Activated T-cell treated with anti-CD3 and anti-CD28 coated beads for 48 hours (primary cell): ENCODE measurements around the gene DRAP1.

Experiments used
- DNase-seq: peaks from one replicate; pipeline ENCODE4 v3.0.0-alpha.2; 2020; ENCODE audit warnings: low read depth

DRAP1 gene

DNA sequence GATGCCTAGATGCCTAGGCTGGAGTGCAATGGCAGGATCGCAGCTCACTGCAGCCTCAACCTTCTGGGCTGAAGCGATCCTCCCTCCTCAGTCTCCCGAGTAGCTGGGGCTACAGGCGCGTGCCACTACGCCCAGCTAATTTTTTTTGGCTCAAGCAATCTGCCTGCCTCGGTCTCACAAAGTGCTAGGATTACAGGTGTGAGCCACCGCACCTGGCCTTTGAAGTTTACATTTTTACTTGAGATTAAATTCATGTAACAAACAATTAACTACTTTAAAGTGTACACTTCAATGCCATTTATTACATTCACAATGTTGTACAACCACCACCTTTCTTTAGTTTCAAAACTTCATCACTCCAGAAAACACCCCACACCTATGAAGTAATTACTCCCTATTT is 15.5 kb upstream of the DRAP1 start:
- DNase-seq: no peak

DNA sequence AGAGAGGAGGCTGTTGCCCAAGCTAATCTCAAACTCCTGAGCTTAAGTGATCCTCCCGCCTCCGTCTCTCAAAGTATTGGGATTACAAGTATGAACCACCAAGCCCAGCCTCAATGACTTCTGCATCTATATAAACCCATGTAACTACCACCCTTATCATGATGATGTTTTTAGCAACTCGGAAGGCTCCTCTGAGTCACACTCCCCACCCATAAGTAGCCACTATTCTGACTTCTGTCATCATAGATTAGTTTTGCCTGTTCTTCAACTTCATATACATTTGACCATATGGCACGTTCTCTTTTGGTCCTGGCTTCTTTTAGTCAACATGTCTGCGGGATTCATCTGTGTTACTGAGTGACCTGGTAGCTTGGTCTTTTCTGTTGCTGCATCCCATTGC is 12.6 kb upstream of the DRAP1 start:
- DNase-seq: no peak

DNA sequence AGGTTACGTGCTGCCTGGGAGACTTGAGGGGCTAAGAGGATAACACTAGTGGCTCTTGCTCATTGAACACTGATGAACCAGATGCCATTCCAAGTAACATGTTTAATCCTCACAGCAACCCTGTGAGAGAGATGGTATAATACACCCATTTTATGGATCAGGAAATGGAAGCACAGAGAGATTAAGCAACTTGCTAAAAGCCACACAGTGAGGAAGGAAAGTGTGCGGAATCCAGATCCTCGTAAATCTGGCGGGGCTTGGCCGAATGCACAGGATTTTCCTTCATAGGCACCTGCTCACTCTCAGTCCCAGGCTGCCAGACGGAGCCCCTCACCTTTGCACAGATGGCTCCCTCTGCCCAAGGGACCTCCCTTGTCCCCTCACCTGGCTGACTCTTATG is 11.3 kb upstream of the DRAP1 start:
- no peak for DNase-seq

DNA sequence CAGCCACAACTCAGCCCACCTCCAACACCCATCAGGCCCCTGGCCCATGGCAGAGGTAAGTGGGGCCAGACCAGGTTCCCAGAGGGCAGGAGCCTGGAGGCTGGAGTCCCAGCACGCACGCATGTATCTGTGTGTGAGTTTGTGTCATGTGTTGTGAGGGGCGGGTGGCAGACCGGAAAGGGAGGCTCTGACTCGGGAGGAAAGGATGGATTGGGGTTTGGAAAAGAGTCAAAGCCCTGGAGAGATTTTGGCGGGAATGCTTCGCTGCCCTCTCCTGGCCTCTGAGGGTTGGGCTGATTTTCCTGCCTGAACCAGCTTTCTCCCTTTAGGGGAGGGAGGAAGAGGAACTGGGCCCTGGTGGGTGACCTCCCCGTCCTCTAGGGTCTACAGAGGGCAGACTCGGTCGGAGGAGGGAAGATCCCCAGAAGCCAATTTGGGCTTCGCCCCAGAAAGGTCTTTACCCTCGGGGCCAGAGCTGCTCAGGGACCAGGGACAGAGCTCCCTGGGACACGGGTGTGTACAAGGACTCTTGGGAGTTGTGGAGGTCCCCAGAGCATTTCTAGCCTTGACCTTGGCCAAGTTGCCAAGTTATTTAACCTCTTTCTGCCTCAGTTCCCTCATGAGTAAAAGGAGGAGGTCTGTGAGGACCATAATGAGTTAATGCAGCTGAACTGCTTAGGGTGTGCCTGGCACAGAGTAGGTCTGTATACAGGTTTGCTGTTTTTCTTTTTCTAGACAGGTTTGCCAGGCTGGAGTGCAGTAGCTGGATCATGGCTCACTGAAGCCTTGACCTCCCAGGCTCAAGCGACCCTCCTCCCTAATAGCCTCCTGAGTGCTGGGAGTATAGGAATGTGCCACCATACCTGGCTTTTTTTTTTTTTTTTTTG is 7.3 kb upstream of the DRAP1 start:
- no peak for DNase-seq

DNA sequence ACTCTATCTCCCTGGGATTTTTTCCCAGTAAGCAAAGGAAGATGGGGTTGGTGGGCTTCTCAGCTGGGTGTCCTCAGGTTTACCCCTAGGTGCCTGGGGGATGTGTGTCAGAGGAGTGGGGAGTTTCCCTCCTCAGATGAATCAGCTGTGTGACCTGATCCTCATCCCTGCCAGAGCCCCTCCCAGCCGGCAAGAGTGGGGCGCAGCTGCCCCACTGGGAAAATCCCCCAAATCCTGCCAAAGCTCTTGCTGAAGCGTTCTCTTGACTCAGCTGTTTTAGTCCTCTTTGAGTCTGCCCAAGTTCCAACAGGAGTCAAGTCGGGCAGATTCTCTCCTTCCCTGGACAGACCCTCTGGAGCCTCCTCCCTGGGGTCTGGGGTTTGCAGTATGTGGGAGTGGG is 6.4 kb upstream of the DRAP1 start:
- no peak for DNase-seq

DNA sequence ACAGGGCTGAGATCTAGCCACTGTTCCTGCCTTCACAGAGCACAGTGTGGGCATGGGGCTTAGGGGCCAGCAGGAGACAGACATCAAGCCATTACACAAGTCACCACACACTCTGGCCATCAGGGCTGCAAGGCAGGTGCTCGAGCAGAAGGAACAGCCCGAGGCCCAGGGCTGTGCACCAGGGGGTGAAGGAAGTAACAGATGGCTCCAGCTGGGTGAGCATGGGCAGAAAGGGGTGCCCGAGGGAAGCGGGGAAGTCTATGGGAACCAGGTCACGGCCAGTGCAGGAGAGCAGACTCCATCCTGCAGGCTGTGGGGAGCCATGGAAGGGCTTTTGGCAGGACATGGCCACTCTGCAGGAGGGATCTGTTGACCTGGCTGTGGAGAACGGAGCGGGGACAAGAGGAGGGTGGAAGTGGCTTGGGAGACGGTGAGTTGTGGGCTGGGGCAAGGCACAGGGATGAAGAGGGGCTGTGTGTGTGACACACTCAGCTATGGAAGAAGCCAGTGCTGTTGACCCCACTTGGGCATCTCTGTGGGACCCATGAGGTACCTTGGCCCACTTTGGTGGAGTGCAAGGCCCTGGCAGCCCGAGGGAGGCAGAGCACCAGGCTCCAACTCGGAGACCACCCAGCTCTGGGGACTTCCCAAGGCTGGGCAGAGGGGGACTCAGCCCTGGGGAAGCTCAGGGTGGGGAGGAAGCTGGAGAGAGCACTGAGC is 4.0 kb upstream of the DRAP1 start:
- no peak for DNase-seq

DNA sequence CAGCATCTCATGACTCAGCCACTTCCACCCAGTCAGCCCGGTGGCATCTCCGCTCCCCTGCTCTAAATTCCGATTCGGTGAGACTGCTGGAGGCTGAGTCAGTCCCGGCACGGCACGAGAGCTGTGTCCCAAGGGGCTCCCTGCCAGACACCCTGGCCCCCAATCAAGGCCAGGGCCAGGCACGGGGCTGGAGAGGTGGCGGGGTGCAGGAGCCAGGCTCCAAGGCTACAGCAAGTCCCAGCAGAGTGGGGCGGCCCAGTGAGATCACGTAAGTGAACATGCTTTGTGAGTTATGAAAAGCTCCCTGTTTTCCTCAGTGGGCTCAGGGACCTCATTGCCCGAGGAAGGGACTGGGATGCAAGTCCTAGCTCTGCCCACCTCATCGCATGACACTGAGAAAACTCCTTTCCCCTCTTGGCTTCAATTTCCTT is 3.4 kb upstream of the DRAP1 start:
- DNase-seq: no peak

DNA sequence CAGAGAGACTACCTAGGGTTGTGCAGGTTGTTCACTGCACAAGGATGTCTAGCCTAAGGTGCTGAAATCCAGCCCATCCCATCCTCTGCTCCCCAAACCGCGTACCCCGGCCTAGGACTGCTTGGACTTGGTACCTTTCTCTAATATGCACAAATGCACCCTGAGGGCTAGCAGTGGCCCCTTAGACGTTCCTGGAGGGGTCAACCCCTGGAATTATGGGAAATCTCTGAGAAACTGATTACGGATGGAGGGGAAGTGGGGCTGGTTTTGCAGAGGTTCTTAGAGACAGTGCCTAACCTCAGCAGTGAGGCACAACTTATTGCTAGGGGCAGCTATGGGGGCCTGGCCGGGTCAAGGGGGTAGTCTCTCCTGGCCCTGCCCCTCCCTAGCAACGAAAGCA is 2.8 kb upstream of the DRAP1 start:
- no peak for DNase-seq

DNA sequence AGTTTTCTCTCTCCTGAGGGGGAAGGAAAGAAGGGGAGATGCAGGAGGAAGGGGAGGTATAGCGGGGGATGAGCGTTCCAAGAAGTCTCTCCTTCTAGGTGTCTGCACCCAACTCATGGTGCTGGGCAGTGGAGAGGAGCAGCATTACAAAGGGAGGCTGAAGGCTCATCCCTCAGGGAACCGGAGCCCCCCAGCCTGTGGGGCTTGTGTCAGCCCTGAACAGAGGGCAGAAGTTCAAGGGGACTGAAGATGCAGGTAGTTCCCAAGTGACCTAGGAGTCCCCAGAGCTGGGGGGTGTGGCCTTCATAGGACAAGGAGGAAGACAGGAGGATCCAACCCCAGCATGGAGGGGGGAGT is 2.2 kb upstream of the DRAP1 start:
- DNase-seq: no peak

DNA sequence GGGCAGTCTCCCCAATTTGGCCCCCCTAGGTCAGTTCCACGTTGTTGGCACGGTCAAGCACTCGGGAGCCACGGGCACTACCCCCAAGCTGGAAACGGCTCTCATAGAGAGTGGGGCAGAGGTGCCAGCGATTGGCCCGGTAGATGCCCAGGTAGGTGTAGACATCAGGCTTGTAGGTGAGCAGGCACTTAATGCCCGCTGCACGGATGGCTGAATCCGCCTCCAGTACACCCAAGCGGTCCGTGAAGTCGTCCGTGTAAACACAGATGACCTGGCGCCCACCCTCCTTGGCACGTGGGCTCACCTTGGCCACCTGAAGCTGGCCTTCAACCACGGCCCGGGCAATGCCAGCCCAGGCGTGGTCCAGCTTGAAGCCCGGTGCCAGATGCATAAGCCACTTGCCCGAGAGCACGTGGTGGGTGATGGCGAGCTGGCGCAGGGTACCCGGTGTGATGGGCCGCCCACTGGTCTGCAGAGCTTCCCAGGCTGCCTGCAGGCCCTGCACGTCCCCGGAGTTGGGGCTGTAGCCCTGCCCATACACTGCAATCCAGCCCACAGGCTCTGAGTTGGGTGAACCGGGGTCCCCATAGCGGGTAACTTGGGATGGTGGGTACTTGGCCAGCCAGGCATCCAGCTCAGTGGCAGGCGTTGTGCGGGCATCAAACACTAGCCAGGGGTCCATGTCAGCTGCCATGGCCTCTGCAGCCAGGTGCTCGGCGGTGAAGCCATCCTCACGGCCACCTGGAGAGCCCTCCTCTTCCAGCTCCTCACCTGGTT is 1.6 kb upstream of the DRAP1 start:
- no peak for DNase-seq

DNA sequence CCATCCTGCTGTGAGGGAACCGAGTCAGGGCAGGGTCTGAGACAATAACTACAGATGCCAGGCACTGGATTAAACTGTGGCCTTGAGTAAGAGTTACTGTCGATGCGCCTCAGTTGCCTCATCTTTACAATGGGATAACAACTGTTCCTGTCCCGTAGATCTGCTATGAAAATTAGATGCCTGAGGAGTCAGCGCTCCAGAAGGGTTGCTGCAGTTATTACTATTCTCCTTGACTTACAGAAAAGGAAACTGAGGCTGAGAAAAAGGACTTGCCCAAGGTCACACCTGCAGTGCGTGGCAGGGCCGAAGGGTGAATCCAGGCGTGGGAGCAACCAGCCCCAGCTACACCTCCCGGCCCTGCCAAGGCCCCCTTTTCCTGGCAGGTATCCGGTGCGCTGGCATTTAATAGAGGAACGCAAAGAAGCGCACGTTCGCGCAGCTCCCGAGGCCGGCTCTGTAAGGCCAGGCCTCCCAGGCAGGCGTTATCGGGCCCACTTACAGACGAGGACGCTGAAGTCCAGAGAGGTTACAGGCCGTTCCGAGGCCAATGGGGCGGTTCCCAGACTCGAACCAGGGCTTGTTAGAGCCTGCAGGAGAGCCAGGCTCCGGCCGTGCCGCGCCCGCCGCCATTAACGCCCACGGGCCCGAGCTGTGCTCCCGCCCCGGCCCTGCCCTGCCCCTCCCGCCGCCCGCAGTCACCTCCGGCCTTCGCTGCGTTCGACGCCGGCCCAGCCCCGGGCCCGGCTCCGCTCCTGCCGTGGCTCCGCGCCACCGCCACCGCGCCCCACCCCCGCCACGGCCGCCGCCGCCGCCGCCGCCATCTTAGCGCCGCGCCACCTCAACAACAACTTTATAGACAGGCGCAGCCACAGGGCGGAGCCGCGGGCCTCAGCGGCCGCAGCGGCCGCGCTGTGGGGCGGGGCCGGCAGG is 750 bp upstream of the DRAP1 start, which contains the start of gene C11orf68:
C11orf68 (minus strand) TSS at position 852 of the 930 bp plus-strand sequence; CDS start at position 821, 31 bp downstream.
- no peak for DNase-seq

DNA sequence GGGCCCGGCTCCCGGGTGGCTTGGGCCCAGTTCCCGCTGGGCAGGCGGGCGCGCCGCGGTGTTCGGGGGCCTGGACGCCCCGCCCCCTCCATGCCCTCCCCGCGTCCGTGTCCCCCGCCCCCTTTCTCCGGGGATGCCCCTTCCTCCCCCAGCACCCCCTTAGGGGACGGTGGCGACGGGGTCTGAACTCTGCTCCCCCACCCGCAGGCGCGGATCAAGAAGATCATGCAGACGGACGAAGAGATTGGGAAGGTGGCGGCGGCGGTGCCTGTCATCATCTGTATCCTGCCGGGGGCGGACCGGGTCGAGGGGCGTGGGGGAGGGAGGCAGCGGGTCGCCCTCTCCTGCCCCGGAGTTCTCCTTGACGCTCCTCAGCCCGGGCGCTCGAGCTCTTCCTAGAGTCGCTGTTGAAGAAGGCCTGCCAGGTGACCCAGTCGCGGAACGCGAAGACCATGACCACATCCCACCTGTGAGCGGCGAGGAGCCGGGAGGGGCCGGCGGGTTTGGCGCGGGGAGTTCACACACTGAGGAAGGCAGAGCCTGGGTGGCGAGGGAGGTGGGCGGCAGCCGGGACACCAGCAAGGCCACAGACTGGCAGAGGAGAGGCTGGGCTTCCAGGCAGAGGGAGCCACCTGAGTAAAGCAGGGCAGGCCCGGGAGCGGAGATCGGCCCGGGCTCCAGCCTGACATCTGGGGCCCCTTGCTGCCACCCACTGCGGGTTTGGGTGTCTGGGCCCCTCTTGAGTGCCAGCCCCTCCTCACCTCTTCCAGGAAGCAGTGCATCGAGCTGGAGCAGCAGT is 546 bp downstream of the DRAP1 start:
- peak; percentile 52 for DNase-seq

DNA sequence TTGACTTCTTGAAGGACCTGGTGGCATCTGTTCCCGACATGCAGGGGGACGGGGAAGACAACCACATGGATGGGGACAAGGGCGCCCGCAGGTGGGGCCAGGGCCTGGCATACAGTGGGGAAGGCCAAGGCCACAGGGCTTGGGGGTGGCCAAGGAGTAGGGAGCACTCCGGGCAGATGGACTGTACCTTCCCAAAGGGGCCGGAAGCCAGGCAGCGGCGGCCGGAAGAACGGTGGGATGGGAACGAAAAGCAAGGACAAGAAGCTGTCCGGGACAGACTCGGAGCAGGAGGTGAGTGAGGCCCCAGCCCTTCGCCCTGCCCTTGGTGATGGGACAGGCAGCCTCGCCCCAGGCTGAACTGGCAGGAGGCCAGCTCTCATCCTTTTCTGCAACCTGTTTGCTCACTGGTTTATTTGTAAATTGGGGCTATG is 1.2 kb downstream of the DRAP1 start:
- DNase-seq: no peak

DNA sequence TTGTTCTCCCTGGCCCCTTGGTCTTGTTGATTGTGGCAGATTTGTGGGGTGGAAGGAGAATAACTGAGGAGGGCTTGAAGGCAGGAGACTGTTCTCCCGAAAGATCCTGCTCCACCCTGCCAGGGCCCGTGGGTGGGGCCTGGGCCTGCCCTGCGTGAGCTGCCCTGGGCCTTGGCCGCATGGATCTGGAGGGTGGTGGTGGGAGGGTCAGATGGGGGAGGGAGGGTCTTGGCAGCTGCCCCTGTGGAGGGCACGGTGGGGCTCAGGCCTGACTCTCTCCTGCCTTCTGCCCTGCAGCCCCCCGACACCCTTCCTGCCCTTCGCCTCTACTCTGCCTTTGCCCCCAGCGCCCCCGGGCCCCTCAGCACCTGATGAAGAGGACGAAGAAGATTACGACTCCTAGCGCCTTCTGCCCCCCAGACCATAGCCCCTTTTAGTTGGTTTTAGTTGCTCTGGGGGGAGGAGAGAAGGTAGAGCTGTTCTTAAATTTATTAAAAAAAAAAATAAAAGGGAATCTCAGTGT is 1.9 kb downstream of the DRAP1 start:
- DNase-seq: no peak

DNA sequence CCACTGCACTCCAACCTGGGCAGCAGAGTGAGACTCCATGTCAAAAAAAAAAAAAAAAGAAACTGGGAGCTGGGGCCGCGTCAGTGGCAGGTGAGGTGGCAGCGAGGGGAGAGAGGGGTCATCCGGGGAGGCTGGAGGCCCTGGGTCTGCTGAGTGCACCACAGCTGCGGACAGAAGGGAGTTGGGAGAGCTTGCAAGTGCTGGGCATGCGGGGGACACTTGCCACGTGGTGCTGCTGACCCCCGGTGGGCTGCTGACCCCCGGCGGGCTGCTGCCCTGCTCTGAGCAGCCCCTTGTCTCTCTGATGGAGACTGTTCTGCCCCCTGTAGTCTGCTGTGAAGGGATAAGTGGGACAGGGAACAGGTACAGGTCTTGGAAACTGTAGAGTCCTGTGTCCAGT is 2.6 kb downstream of the DRAP1 start:
- DNase-seq: no peak

DNA sequence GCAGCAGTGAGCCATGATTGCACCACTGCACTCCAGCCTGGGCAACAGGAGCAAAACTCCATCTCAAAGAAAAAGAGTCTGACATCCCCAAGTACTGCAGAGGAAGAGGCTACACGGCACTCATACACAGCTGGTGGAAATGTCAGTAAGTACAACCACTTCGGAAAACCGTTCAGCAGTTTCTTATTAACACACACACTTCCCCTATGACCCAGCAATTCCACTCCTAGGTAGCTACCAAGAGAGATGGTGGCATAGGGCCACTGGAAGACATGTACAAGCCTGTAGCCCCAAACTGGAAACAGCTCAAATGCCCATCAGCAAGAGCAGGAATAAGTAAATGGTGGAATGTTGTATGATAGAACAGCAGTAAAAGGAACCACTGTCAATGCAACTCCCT is 3.3 kb downstream of the DRAP1 start:
- no peak for DNase-seq

DNA sequence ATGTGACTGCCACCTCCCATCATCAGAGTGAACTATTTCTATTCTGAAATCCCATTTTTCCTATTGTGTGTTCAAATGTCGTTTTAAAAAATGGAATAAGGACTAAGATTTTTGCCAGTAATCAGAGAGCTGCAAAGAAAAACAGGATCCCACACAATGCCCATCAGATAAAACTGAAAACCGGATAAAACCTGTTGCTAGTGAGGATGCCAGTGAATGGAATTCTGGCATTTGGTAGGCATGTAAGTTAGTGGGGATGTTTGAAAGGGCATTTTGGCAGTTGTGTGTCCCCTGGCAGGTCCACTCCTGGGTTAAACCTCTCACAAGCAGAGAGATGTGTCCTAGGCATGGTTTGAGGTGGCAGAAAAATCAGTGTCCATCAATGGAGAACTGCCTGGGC is 6.2 kb downstream of the DRAP1 start:
- no peak for DNase-seq

DNA sequence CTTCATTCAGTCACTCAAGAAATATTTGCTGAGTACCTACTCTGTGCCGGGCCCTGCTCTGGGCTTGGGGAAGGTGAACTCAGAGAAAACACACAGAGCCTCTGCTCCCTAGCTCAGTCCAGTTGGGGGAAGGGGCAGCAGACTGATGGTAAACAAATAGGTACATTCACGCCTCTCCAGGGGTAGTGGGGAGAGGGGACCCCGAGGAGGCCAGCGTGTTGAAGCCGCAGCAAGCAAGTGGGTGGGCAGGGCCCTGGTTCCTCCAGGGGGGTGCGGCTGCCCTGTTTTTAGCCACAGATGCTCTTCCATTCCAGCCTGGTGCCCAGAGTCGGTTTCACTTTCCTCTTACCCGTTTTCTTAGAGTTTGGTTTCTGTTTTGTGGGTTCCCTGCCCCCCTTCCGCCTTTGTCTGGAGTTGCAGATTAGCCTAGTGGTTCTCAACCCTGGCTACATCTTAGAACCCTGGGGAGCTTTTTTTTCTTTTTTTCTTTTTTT is 8.7 kb downstream of the DRAP1 start:
- peak; percentile 63 for DNase-seq

DNA sequence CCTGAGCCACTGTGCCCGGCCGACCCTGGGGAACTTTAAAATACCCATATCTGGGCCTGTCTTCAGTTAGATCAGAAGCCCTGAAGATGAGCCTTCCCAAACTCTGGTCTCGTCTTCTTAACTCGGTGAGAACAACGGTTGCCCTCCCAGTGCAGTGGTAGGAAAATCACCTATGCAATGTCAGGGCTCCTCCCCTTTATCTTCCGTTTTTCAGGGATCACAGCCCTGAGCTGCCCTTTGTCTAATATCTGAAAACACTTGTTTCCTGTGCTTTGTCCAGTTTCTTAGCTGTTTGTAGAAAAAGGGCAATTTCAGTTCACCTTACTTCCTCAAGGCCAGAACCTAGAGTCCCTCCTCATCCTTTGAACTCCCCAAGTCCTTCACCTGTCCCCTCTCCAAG is 9.4 kb downstream of the DRAP1 start:
- no peak for DNase-seq
